NOMO-1 treated with DMSO at 0.1 percent for 48 hours (cell line): ENCODE results near the gene LRRC36.
A peak's percentile ranks its signal among the peaks of the same experiment; 100 is the strongest.

Experiments
- DNase-seq: peaks from one replicate; lab custom pipeline; 2025; ENCODE audit not compliant: unreplicated experiment; lab: John Stamatoyannopoulos, UW

Gene LRRC36

GRCh38 chr16:67423015-67423414 lies 96.4 kb downstream of the LRRC36 start:
- no peak for DNase-seq

- DNase-seq, result no peak
These were observed 97.1 kb downstream of the LRRC36 start for GRCh38 chr16:67423611-67424260.

DNA sequence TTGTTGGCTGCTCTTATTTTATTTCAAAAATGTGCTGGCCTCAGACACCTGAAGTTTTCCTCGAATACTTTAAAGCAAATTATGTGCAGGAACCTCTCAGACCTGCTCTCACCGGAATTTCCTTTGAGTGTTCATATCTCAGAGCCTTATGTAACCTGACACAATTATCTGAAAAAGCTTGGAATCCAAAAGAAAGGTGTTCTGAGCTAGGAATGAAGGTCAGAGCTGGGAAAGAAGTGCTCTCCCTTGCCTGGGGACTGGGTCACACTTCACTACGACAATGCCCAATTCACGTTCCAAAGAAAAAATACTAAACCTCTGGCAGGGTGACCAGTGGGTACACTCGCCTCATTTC lies 97.6 kb downstream of the LRRC36 start:
- no peak for DNase-seq

GRCh38 chr16:67425061-67425460 lies 98.4 kb downstream of the LRRC36 start:
- no peak for DNase-seq

DNA sequence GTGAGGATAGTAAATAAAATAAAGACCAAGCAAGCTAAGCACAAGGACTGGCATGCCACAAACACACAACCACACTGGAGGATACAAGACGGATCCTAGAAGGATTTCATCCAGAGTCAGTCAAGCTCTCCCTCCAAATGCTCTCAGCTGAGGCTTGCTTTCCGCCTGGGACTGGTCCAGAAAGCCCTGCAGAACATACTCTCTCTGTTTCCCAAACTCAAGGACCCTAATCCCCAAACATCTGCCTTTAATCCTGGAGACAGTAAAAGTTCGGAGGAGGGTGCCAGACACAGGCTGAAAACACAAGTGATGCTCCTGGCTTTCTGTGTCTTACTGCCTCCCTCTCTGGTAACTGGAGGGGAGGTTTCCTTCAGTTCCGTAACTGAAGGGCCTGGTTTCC lies 99.0 kb downstream of the LRRC36 start:
- no peak for DNase-seq

DNA sequence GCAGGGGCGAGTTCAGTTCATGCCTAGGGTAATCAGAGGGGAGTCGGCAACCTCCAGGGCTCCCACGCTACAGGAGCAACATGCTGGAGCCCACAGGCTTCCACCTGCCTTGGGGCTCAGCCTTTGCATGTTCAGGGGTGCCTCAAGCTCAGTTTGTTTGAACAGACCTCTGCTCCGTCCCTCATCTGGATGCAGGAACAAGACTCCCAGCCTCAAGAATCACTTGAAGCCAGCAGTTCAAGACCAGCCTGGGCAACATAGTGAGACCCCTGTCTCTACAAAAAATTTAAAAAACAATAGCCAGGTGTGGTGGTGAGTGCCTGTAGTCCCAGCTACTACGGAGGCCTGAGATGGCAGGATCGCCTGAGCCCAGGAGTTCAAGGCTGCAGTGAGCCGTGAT lies 99.4 kb downstream of the LRRC36 start:
- DNase-seq, result no peak

GRCh38 chr16:67426950-67427349 lies 100.3 kb downstream of the LRRC36 start:
- no peak for DNase-seq

DNA sequence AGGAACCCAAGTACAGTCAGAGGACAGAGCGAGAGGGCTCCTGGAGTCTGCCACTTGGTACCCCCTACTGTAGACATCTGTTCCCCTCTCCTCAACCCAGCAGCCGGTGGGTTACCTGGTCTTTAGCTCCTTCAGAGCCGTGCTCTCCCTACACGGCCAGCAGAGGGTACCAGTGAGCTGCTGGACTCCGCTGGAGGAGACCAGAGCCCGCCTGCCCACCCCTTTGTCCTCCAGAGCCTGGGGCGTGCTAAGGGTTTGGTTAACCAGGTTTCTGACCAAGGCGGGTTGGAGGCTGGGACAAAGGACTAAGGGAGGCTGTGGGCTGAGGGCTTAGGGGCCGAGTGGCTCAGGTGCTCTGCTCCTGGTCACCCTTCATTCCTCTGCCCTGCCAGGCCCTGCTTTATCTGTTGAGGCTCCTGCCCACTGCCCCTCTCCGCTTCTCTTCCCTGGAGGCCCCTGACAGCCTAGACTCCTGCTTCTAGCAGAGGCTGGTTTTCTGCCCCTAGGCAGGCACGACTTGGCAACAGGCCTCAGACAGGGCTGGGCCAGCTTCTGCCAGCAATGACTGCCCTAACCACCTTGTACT lies 101.6 kb downstream of the LRRC36 start:
- DNase-seq, result peak; percentile 55

DNA sequence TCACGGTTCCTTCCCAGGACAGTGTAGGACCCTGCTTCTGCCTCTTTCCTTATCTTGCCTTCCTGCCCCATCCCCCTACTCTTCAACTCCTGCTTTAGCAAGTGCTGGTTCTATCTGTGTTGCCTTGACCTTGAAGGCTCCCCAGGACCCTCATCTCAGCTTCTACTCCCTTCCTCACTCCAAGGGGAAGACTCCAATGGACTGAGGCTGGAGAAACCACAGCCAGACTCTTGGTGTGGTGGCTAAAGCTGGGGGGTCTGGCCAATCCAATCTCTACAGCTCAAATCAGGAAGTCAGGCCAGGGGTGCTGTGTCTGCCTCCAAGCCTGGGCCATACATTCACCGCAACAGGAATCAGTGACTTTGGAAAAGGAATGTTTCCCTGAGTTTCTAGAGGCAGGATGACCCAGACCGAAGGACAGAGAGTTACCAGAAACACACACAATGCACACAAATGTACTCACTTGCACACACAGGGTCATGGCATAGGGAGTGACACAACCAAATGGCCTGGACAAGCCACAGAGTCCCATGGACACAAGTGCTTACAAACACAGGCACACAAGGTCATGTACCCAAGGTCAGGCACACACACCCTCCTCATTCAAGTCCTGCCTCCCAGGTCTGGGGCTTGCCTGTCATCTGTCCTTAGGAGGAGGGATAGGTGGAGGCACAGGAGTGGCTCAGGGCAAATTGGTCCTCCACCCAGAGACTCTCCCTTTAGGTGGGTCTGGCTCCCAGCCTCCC lies 102.6 kb downstream of the LRRC36 start:
- no peak for DNase-seq

- DNase-seq, result no peak
These were observed 103.3 kb downstream of the LRRC36 start for GRCh38 chr16:67429799-67430503.

DNA sequence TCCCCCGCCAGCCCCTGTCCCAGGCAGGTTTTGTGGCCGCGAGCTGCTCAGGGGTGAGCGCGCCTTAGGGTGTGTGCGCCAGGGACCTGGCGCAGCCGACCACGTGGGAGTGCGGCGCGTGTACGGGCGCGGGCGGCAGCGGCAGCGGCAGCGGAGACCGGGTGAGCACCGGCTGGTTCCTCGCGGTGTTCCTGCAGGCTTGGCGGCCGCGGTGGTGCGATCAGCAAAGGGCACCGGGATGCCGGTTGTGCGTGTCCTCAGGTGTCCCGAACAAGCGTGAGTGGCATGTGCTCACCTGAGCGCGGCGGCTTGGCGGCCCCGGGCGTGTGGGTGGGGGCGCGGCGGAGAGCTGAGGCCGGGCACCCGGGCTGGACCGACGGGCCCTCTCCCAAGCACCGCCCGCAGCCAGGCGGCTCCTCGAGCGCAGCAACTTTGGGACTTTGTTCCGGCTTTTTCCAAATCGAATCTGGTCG lies 103.9 kb downstream of the LRRC36 start:
- no peak for DNase-seq

DNA sequence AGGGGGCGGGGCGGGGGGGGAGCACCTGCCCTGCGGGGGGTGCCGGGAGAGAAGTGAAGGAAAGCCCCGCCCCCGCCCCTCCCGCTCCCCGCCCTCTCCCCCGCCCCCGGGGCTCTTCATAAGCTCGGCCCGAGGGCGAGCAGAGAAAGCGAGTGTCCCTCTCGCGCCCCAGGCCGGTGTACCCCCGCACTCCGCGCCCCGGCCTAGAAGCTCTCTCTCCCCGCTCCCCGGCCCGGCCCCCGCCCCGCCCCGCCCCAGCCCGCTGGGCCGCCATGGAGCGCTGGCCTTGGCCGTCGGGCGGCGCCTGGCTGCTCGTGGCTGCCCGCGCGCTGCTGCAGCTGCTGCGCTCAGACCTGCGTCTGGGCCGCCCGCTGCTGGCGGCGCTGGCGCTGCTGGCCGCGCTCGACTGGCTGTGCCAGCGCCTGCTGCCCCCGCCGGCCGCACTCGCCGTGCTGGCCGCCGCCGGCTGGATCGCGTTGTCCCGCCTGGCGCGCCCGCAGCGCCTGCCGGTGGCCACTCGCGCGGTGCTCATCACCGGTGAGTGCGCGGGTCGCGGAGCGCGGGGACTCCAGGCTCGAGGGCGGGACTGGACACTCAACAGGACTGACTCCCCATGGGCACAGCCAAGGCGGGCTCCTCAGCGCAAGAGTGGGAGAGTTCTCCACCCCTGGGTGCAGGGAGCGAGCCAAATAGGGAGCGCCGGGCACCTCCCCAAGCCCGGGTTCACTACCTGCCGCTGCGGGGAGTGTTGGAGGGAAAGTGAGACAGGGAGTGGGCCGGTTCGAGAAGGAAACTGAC lies 104.6 kb downstream of the LRRC36 start, which contains the start of gene HSD11B2:
Gene HSD11B2 (plus strand): TSS at position 145 of the 798 bp plus-strand sequence. CDS start 128 bp downstream, at position 273.
- peak; percentile 23 for DNase-seq

DNA sequence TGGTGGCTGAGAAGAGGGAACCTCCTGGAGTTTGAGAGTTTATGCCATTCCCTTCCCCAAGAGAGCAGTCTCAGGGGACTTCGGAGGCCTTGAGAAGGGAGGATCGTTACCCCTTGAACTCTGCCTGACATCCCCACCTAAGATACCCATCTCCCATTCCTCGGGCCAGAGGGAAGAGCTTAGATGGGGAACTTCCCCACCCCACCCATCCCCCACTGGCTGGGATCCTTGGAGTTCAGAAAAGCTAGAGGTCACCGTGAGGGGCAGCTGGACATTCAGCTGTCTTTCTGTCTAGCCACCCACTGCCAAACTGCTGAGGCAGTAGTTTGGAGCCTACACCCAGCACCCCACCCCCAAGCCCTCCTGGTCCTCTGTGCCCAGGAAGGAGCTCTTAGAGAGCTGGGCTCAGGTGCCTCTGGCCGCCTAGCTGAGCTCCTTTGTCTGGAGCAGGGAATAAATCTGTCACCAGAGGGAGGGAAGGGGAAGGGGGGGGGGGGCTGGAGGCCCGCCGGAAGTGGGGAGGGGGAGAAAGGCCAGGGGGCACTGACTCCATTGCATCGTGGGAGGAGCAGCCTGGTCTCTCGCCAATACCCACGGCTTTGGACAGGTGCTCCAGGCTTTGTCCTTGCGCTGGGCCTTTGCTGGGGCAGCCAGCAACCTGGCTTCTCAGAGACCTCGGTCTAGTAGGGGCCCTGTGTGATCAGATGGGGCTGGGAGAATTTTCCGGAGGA lies 105.3 kb downstream of the LRRC36 start:
- no peak for DNase-seq

DNA sequence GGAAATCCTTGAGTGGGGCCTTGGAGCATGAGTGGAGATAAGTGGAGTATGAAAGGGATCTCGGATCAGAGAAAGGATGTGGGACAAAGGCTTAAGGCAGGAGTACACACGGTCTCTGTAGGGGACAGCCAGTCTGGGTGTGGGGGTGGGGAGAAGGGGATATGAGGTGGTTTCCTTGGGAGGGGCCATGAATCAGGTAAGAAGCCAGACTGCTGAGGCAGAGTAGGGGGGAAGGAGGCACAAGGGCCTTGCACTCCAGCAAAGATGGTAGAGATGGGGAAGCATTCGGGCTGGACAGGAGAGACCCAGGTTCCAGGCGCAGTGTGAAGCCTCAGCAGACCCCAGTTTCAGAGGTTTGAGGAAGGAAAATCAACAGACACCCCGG lies 105.9 kb downstream of the LRRC36 start:
- no peak for DNase-seq

- no peak for DNase-seq
These were observed 106.6 kb downstream of the LRRC36 start for GRCh38 chr16:67433131-67433719.
